NCI-H748 (cell line): ENCODE data around the gene ARHGAP12.

Experiments
- DNase-seq: peaks from one replicate; lab custom pipeline; 2025; ENCODE audit not compliant: unreplicated experiment; lab: John Stamatoyannopoulos, UW

ARHGAP12 gene

DNA sequence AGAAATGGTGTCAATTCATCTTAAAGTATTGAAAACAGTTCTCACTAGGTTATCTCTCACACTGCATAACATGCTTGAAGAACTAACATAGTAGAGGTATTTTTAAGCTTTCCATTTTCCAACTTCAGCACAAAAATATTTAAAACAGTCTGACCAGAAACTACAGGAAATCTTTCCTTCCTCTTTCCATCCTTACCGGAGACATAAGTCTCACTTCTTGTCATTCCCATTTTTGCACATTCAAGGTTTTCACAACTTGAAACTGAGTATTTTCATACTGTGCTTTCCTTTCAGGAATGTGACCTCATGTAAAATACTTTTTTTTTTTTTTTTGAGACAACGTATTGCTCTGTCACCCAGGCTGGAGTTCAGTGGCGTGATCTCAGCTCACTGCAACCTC, 45.2 kb downstream of the ARHGAP12 start:
- no peak for DNase-seq

GRCh38 chr10:31878486-31878885, 50.1 kb downstream of the ARHGAP12 start:
- no peak for DNase-seq

DNA sequence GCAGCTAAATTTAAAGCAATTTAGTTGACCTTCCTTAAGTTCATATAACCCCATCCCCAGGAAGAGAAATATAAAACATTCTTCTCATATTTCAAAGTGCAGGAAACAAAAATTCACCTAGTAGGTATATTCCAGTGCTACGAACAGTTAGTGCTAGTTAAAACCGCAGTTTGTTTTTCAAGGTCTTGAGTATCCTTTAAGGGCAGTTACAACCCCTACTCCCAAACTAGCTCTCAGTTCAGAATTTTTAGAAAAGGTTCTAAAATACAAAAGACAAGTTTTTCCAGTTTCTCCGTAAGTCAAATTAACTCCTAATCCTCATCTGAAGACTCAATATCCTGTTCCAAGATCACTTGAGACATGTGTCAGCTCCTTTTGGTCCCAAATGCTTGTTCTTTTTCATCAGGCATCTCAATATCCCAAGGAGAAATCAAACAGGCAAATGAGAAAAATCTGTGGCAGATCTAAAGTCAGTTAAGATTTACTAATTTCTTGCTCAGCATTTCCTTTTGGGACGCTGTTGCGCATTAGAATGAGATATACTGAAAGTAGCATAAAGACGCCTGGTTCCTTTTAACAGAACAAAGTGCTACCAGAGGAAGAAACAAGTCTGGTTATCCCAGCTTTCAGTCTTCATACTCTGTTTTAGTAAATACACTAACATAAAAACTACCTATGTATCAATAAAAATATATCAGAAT, 51.8 kb downstream of the ARHGAP12 start:
- no peak for DNase-seq

DNA sequence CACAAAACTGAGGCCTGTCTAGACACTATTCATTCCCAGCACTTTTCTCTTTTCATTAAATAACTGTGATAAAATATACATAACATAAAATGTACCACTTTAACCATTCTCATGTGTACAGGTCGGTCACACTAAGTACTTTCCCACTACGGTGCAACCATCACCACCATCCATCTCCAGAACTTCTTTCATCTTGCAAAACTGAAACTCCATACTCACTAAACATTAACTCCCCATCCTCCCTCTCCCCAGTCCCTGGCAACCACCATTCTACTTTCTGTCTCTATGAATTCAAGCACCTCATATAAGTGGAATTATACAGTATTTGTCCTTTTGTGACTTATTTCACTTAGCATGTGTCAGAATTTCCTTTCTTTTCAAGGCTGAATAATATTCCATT, 53.0 kb downstream of the ARHGAP12 start:
- no peak for DNase-seq

- DNase-seq: no peak
Observed at GRCh38 chr10:31873724-31874123, 54.9 kb downstream of the ARHGAP12 start.

DNA sequence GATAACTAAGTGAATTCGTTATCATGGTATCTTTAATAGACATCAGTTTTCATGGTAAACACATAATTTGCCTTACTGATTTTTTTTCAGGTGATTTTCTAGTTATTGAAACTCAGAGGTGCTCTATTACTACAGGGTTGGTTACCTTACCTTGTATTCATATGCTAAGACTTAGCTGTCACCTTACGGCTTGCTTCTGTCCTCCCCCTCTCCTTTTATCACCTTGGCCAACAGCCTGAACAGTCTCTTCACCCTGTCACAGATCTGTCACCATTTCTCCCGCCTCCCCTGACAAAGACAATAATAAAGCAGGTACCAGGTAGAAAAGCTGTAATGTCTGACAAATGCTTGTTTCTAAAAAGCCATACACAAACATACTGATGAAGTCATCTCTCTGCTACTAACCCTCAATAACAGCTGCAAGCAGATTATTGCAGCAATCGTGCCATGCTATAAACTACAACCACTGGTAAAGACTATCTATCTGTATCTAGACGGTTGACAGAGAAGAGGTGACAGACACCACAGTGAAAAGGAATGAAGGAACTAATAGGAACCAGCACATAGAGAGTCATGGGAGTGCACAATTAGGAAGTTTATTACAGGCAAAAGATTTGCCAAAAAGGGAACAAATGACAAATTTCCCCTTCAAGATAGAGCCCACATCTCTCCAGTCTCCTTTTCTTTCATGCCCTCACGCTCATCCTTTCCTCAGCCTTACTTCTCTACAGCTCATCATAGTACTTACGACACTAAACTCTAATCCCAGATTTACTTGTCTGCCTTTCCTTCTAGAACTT, 57.2 kb downstream of the ARHGAP12 start:
- DNase-seq: no peak

GRCh38 chr10:31867646-31868045, 61.0 kb downstream of the ARHGAP12 start:
- no peak for DNase-seq

DNA sequence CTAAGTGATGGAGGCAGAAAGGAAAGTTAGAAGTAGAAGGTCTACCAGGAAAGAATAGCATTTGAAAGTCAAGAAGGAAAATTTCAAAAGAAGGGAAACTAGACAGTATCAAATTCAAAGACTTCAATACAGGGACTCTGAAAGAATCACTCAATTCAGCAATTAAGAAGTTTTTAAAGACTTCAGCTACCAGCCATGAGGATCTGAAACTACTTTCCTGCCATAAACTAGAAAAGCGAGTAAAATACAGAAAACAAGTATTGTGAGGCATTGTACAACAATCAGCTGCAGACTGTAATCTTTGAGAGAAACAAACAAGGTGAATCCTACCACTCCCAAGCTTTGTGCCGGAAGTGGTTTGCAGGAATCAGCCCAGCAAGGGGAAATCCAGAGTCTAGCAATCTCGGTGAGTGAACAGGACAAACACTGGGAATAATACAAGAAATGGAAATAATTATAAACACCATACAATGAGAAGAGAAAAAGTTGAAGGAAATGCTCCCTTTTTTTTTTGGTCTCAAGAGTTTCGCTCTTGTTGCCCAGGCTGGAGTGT, 62.4 kb downstream of the ARHGAP12 start:
- DNase-seq: no peak

- DNase-seq: no peak
Observed at GRCh38 chr10:31864834-31865518, 63.7 kb downstream of the ARHGAP12 start.

DNA sequence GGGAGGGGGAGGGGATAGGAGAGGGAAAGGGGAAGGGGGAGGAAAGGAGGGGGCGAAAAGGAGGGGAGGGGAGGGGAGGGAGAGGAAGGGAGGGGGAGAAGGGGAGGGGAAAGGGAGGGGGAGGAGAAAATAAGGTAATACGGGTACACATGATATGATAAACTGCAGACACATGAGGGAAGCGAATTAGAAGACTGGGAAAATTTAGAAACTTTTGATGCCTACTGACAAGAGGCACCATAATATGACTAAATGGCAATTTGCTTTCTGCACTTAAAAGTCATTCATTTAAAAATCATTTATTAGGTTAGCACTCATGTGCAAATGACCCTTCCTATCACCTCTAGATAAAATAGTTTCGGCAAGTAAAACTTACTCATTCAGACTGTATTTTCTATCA, 73.6 kb downstream of the ARHGAP12 start:
- DNase-seq: no peak

GRCh38 chr10:31853629-31854028, 75.0 kb downstream of the ARHGAP12 start:
- no peak for DNase-seq

DNA sequence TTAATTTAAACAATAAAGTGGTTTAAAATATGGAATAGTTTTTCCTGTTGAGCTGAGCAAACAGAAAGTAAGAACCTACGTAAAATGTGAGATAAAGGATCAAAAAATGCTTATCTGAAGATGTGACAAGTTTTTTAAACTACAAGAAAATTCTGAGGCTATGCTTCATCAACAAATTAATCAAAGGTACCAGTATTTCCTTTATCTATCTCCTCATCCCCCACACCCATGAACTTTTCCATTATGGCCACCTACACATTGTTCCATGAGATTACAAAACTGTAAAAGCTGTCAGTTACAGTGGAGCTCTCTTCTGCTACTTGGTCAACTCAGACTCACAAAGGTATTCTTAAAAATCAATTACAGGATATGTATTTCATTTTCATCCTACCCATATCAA, 77.4 kb downstream of the ARHGAP12 start:
- DNase-seq: no peak

DNA sequence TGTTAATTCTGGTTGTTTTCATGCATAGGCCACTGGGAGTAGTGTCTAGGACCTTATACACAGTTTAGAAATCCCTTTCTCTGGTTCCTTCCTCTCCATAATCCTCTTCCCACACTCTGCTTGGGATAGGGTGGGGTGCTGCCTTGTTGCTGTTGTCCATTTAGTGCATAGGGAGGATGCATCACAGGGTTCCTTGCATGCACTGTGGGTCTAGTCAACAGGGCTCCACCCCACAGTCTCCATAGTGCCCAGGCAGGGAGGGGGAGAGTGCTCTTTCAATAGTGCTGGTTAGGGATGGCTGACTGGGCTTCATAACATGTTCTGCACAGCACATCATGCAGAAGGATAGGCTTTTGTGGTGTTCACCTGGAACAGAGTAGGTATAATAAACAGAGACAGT, 81.1 kb downstream of the ARHGAP12 start:
- DNase-seq: no peak

- DNase-seq: no peak
Observed at GRCh38 chr10:31838709-31839108, 89.9 kb downstream of the ARHGAP12 start.

- no peak for DNase-seq
Observed at GRCh38 chr10:31838065-31838464, 90.6 kb downstream of the ARHGAP12 start.

GRCh38 chr10:31836569-31837406, 91.8 kb downstream of the ARHGAP12 start:
- no peak for DNase-seq

- no peak for DNase-seq
Observed at GRCh38 chr10:31833753-31834152, 94.9 kb downstream of the ARHGAP12 start.

- no peak for DNase-seq
Observed at GRCh38 chr10:31832261-31832660, 96.4 kb downstream of the ARHGAP12 start.

GRCh38 chr10:31830887-31831286, 97.7 kb downstream of the ARHGAP12 start:
- no peak for DNase-seq

DNA sequence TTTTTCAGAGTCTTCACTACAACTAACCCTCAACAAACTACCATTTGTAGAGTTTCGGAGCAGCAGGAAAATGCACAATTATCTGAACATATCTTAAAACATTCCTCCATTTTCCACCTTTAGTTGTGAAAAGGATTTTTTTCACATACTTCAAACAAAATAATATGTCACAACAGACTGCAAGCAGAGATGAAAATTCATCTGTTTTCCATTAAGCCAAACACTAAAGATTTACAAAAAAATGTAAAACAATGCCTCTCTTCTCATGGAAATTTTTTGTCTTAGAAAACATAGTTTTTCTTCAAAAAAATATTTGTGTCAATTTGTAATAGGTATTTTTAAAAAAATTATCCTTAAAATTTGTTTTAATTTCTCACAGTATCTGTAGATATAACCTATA, 98.9 kb downstream of the ARHGAP12 start:
- no peak for DNase-seq

DNA sequence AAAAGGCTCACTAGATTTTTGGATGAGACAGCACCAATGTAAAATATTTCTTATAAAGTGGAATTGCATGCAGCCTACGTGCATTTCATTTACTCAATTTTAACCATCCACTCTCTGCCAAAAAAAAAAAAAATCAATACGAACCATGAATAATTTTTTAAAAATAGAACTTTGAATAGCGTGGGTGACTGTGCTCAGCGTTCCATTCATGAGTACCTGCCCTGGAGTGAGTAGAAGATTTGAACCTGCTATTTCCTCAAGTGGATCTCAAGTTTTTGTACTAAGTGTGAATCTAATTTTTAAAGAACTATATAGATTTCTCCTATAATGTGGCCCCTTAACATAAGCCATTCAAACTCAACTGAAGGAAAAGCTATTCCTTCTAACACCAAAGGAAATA, 105.3 kb downstream of the ARHGAP12 start:
- DNase-seq: no peak
